Adrenal gland (tissue), 12 donors: Measurements from ENCODE around the gene USP9Y. TPM values are rescaled to one million over a fixed set of nuclear protein-coding genes. Genes with fewer than 3 reads are reported as not detected.
A peak's percentile ranks its signal among the peaks of the same experiment; 100 is the strongest.

Source experiments
- DNase-seq, 7 donors: peaks; one replicate each; pipeline ENCODE4 v3.0.0-alpha.2; 2019 to 2020
- H3K27ac ChIP-seq, 5 donors: fragments of 200-600 bp; sonication (generic) in 4 of 5; 1 replicate in 3 of 5; 2 replicates in 2 of 5; pipeline versions ENCODE4 v1.5.1 to v1.8.0; 2016 to 2020; ENCODE audit warnings: mild to moderate bottlenecking in 1 of 5
- H3K27me3 ChIP-seq: fragments of 200-600 bp; 2 replicates; pipeline ENCODE4 v1.8.0; 2021
- H3K36me3 ChIP-seq, 2 donors: fragments of 200-600 bp; replicated peaks in 1 of 2; 1 replicate in 1 of 2; 2 replicates in 1 of 2; pipeline versions ENCODE4 v1.5.1 to v1.8.0; 2018 to 2022
- H3K4me1 ChIP-seq, 2 donors: fragments of 200-600 bp; replicated peaks in 1 of 2; 1 replicate in 1 of 2; 2 replicates in 1 of 2; pipeline versions ENCODE4 v1.5.1 to v1.8.0; 2018 to 2021
- H3K4me3 ChIP-seq, 4 donors: fragments of 200-600 bp; sonication (generic) in 3 of 4; one replicate each; pipeline ENCODE4 v1.5.1; 2016 to 2018
- H3K9me3 ChIP-seq, 3 donors: fragments of 200-600 bp; sonication (generic) in 1 of 3; replicated peaks in 1 of 3; 1 replicate in 2 of 3; 2 replicates in 1 of 3; pipeline versions ENCODE4 v1.5.1 to v1.8.0; 2016 to 2021
- POLR2A ChIP-seq, 2 donors: fragments of 450-650 bp; IDR thresholded peaks; one replicate each; pipeline ENCODE4 v1.6.1; 2017; ENCODE audit warnings: antibody characterized with exemption in 2 of 2, mild to moderate bottlenecking in 2 of 2, moderate library complexity in 1 of 2
- WGBS, 4 donors: extraction: QIAGEN DNeasy Blood & Tissue Kit in 2 of 4; methylation state at CpG; one replicate each; pipeline versions ENCODE4 v1.1.5 to v1.1.7; 2013 to 2017; 5-methylcytosine and 5-hydroxymethylcytosine counted together
- intact Hi-C, 2 donors: fragments of 100-400 bp; cut with DNase I; formaldehyde crosslinking; loops; one replicate each; pipeline versions ENCODE4 v1.14.1 to v1.15.0; 2022 to 2023
- polyA plus RNA-seq, 3 donors: library from polyadenylated mRNA; stranded (reverse); fragments of 200-250 nt in 2 of 3; fragments of 350-450 nt in 1 of 3; fragmentation: Illumina TruSeq in 1 of 3; extraction: RNeasy Lipid Tissue Mini Kit (QIAGEN cat#74804) in 1 of 3; gene quantifications; one replicate each; pipeline ENCODE4 v1.2.3, GENCODE V29; 2013 to 2014
- total RNA-seq, 9 donors: library from RNA; depleted of rRNA in 4 of 9; stranded (reverse); fragments of >200 nt in 4 of 9; fragments of 120-200 nt in 1 of 9; fragmentation: NEBNext Ultra II Directional in 1 of 9; extraction: Animal tissue kit (Norgen Biotek cat#: 25700) in 1 of 9; gene quantifications; one replicate each; pipeline versions ENCODE4 v1.1.0 to v1.2.4, GENCODE V29; 2013 to 2023
- TF ChIP-seq, protein P1 (sequence below), 6 experiments: fragments of 450-650 bp in 4 of 6; fragments of 200-600 bp in 2 of 6; sonication (generic) in 1 of 6; IDR thresholded peaks; 1 replicate in 5 of 6; 2 replicates in 1 of 6; pipeline versions ENCODE4 v1.5.1 to v1.8.0; 2016 to 2021; ENCODE audit warnings: antibody characterized with exemption in 6 of 6, mild to moderate bottlenecking in 2 of 6, moderate library complexity in 1 of 6
- donor health status: healthy with polysubstance abuse.
- donor health status: Bipolar disorder and iron deficiency.
- donor health status: DM: yes; HTN: yes; CAD: no.
- donor health status: DM: no; HTN: no; CAD: no.
- donor health status: DM: no; HTN: no; CAD: no.
- donor health status: DM: yes; HTN: yes; CAD: no.

The USP9Y gene
- total and polyA plus RNA-seq, 12 donors: 0.04 to 49.9 (median 31.6) TPM; not detected in 5

DNA sequence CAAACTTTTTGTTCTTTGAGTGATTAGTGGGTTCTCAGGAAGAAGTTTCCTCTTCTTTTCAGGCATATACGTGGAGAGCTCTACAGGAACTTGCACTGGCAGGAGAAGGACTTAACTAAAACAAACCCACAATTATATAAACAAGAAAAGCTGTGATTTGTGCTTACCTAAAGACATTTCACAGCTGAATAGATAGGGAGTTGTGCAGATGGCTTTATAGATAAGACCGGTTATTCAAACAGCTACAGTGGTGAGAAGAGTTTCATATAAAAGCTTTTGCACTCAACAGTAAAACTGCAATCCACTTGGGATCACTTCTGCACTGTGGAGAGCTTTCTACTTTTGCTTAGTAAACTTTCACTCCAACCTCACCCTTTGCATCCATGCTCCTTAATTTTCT, 197.6 kb downstream of the USP9Y start:
- intact Hi-C loops: no loop called here
- Histone ChIP-seq H3K27ac (no peak overlapping the region), H3K4me3 (no peak overlapping the region), H3K27me3 (no peaks in the 10 kb centered on the region), H3K36me3 (no peaks in the 10 kb centered on the region), H3K9me3 (no peaks in the 10 kb centered on the region), H3K4me1 (no peaks in the 10 kb centered on the region)
- DNase-seq: no peak
- TF ChIP-seq, protein P1, sequence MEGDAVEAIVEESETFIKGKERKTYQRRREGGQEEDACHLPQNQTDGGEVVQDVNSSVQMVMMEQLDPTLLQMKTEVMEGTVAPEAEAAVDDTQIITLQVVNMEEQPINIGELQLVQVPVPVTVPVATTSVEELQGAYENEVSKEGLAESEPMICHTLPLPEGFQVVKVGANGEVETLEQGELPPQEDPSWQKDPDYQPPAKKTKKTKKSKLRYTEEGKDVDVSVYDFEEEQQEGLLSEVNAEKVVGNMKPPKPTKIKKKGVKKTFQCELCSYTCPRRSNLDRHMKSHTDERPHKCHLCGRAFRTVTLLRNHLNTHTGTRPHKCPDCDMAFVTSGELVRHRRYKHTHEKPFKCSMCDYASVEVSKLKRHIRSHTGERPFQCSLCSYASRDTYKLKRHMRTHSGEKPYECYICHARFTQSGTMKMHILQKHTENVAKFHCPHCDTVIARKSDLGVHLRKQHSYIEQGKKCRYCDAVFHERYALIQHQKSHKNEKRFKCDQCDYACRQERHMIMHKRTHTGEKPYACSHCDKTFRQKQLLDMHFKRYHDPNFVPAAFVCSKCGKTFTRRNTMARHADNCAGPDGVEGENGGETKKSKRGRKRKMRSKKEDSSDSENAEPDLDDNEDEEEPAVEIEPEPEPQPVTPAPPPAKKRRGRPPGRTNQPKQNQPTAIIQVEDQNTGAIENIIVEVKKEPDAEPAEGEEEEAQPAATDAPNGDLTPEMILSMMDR (IDR thresholded peaks at IDR 0.05): no peak
- TF ChIP-seq POLR2A (IDR thresholded peaks at IDR 0.05): no peak
- 32% methylated on average over 2 of the region's 2 CpGs; no CpG with 5 or more reads in 2 of the 4 donors for WGBS, 4 donors

DNA sequence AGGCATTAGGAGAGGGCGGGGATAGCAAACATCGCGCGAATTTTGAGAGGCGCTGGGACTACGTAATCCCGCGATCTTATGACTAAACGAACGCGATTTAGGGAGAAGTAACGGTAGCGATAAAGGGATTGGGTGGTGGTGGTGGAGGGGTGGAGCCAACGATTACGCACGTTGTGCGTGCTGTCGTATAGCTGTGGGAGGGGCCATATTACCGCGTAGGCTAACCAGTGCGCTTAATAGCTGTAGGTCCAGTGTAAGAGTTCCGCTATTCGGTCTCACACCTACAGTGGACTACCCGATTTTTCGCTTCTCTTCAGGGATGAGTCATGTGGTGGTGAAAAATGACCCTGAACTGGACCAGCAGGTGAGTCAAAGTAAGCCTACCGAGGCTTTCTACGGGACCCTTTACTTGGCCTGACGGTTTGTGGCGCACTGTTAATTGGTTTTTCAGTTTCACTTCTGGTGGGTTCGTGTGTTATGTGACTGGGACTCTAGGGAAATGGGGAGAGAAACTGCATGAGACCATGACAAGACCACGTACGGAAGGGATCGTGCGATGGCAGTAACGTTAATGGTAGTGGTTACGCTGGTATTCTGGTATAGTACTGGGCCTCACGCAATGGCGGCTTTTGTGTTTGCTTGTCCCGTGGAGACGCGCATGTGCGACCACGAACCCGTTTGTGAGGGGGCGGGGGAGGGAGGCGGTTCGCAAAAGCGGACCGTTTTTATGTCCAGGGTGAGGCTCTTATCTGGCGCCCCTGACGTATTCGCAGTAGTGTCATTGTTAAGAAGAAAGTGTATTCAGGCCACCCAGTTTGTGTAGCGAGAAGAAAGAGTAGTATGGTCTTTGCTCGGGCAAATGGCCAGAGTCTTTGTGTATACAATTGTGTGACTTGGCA, 203.8 kb downstream of the USP9Y start, which contains the start of gene DDX3Y:
Gene DDX3Y, plus strand, starts transcription at position 251 of the 899 bp plus-strand sequence. Its CDS starts 69 bp downstream, at position 320.
- TF ChIP-seq, protein P1 (IDR thresholded peaks at IDR 0.05): no peak
- TF ChIP-seq POLR2A (IDR thresholded peaks at IDR 0.05): no peak
- Histone ChIP-seq H3K4me1 (no peaks in the 10 kb centered on the region), H3K36me3 (no peaks in the 10 kb centered on the region), H3K27ac (peak within 1 kb of the TSS in 2 of 5 donors; percentile 94 to 99), H3K27me3 (no peaks in the 10 kb centered on the region), H3K4me3 (peak within 1 kb of the TSS in 2 of 4 donors; percentile 68 to 78), H3K9me3 (no peaks in the 10 kb centered on the region)
- 0 to 1% methylated on average over 21 to 54 of the region's 54 CpGs; no CpG with 5 or more reads in 2 of the 4 donors for WGBS, 4 donors
- DNase-seq: peak in 2 of 7 donors; percentile 94 to 97
- intact Hi-C loops: no loop called here

DNA sequence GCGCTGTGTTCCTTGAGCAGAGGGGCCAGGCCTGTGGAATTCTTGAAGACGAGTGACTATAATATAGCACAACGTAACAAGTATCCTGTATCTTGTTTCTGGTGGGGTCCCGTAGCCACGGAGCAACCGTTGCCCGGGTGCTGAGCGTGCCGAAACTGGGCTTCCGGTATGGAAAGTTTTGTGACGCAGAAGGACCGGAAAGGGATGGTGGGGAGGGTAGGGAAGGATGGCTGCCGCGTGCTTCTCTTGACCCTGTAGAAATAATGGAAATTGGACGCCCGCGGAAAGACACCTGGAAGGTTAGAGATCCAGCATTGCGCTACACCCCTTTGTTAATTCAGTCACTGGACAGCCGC, 204.5 kb downstream of the USP9Y start:
- intact Hi-C loops: no loop called here
- WGBS, 4 donors: 2% methylated on average over 11 to 19 of the region's 19 CpGs; no CpG with 5 or more reads in 2 of the 4 donors
- Histone ChIP-seq H3K9me3 (no peaks in the 10 kb centered on the region), H3K4me3 (peak overlapping the region in 2 of 4 donors; percentile 68 to 78), H3K27ac (peak overlapping the region in 2 of 5 donors; percentile 94 to 99), H3K27me3 (no peaks in the 10 kb centered on the region), H3K4me1 (no peaks in the 10 kb centered on the region), H3K36me3 (no peaks in the 10 kb centered on the region)
- DNase-seq: peak in 2 of 7 donors; percentile 82 to 89
- TF ChIP-seq POLR2A (IDR thresholded peaks at IDR 0.05): no peak
- TF ChIP-seq, protein P1 (IDR thresholded peaks at IDR 0.05): no peak

DNA sequence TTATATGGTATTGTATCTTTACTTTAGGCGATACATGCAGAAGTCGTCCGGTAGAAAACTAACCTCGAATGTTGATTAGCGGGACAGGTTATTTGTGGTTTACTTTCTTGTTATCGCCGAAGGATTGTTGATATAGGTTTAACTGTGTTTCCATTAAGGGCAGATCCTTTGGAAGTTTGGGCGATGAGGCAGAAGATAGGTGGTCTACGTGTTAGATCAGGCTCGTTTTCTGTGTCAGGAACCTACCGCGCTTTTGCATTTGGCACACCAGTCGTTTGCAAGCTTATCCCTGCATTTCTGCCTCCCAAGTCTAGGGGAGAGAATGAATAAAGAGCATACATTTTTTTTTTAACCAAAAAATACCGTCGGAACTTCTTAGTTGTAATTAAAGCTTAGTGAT, 204.9 kb downstream of the USP9Y start:
- Histone ChIP-seq H3K27me3 (no peaks in the 10 kb centered on the region), H3K36me3 (no peaks in the 10 kb centered on the region), H3K9me3 (no peaks in the 10 kb centered on the region), H3K27ac (peak overlapping the region in 2 of 5 donors; percentile 94 to 99), H3K4me1 (no peaks in the 10 kb centered on the region), H3K4me3 (peak overlapping the region in 1 of 4 donors; percentile 78)
- TF ChIP-seq, protein P1 (IDR thresholded peaks at IDR 0.05): no peak
- TF ChIP-seq POLR2A (IDR thresholded peaks at IDR 0.05): no peak
- WGBS, 4 donors: 0 to 2% methylated on average over 15 of the region's 15 CpGs; no CpG with 5 or more reads in 2 of the 4 donors
- intact Hi-C loops: no loop called here
- DNase-seq: peak in 1 of 7 donors; percentile 23
